ENCODE data around the gene GARNL3. TPM values are rescaled to one million over a fixed set of nuclear protein-coding genes. Genes with fewer than 3 reads are reported as not detected.

GARNL3 gene
- polyA plus RNA-seq (2012; ENCODE audit: insufficient read depth, insufficient read length, low read depth): 6.8 TPM

GRCh38 chr9:127264462-127265219 is at the start of gene GARNL3:
TSS of gene GARNL3 (plus strand) at chr9:127264774. CDS start at chr9:127264878, 104 bp downstream.
- no peaks in the 10 kb centered on the region for H3K9me3 ChIP-seq
- H3K4me1 ChIP-seq: peaks cover 29% of the 10 kb centered on the region
- H3K27me3 ChIP-seq: no peaks in the 10 kb centered on the region
- no peaks in the 10 kb centered on the region; the same call in 1 of the 2 replicates for H3K36me3 ChIP-seq
- H3K4me3 ChIP-seq (ENCODE audit: low read depth, low read length): peak within 1 kb of the TSS; percentile 70
- DNase-seq: peak; percentile 59
- no peak for TF ChIP-seq CTCF (IDR thresholded peaks at IDR 0.05; ENCODE audit: low read depth, low read length)

GRCh38 chr9:127215268-127216209 is 49.0 kb upstream of the GARNL3 start:
- no peak overlapping the region for H3K4me3 ChIP-seq (ENCODE audit: low read depth, low read length)
- no peak for DNase-seq
- H3K4me1 ChIP-seq: 0 out of 2 replicates have a peak, but pooled peaks cover 2% of the 10 kb centered on the region
- H3K9me3 ChIP-seq: no peaks in the 10 kb centered on the region
- no peaks in the 10 kb centered on the region for H3K36me3 ChIP-seq
- TF ChIP-seq CTCF (IDR thresholded peaks at IDR 0.05; ENCODE audit: low read depth, low read length): no peak
- H3K27me3 ChIP-seq: no peaks in the 10 kb centered on the region

- TF ChIP-seq CTCF (IDR thresholded peaks at IDR 0.05; ENCODE audit: low read depth, low read length): no peak
- Histone ChIP-seq H3K36me3 (no peaks in the 10 kb centered on the region), H3K27me3 (no peaks in the 10 kb centered on the region), H3K4me1 (0 out of 2 replicates have a peak, but pooled peaks cover 2% of the 10 kb centered on the region), H3K4me3 (ENCODE audit: low read depth, low read length) (no peak overlapping the region), H3K9me3 (no peaks in the 10 kb centered on the region)
- DNase-seq: no peak
Measured at GRCh38 chr9:127216210-127216887, 48.2 kb upstream of the GARNL3 start.

- Histone ChIP-seq H3K27me3 (no peaks in the 10 kb centered on the region), H3K4me3 (ENCODE audit: low read depth, low read length) (no peak overlapping the region), H3K4me1 (0 out of 2 replicates have a peak, but pooled peaks cover 2% of the 10 kb centered on the region), H3K36me3 (no peaks in the 10 kb centered on the region), H3K9me3 (no peaks in the 10 kb centered on the region)
- TF ChIP-seq CTCF (IDR thresholded peaks at IDR 0.05; ENCODE audit: low read depth, low read length): no peak
- no peak for DNase-seq
Measured at GRCh38 chr9:127216888-127217217, 47.7 kb upstream of the GARNL3 start.

- H3K27me3 ChIP-seq: no peaks in the 10 kb centered on the region
- no peak for DNase-seq
- H3K36me3 ChIP-seq: no peaks in the 10 kb centered on the region
- H3K9me3 ChIP-seq: no peaks in the 10 kb centered on the region
- H3K4me3 ChIP-seq (ENCODE audit: low read depth, low read length): no peak overlapping the region
- TF ChIP-seq CTCF (IDR thresholded peaks at IDR 0.05; ENCODE audit: low read depth, low read length): no peak
- peaks cover 2% of the 10 kb centered on the region; the same call in 1 of the 2 replicates for H3K4me1 ChIP-seq
Measured at GRCh38 chr9:127218818-127219217, 45.8 kb upstream of the GARNL3 start.

Data from BE2C (cell line).